Cardiac muscle cell (in vitro differentiated cells and primary cell): ENCODE data around the gene TRUB1. TPM values are rescaled to one million over a fixed set of nuclear protein-coding genes. Genes with fewer than 3 reads are reported as not detected.
A peak's percentile ranks its signal among the peaks of the same experiment; 100 is the strongest.

ENCODE experiments used
- DNase-seq, 2 donors: peaks; one replicate each; pipeline versions ENCODE4 v3.0.0 to v3.0.0-alpha.2; 2010 to 2017; ENCODE audit warnings: low read depth in 1 of 2, low spot score in 1 of 2
- H3K27ac ChIP-seq: fragments of 200-600 bp; sonication (generic); 2 replicates; pipeline ENCODE4 v1.5.1; 2016
- H3K27me3 ChIP-seq: fragments of 200-600 bp; sonication (generic); 2 replicates; pipeline ENCODE4 v1.6.0; 2016; ENCODE audit warnings: control low read depth
- H3K36me3 ChIP-seq: fragments of 200-600 bp; sonication (generic); 2 replicates; pipeline ENCODE4 v1.5.1; 2016; ENCODE audit warnings: control low read depth
- H3K4me1 ChIP-seq: fragments of 200-600 bp; sonication (generic); 2 replicates; pipeline ENCODE4 v1.8.1; 2017; ENCODE audit warnings: low read depth, mild to moderate bottlenecking, mixed run types
- H3K4me3 ChIP-seq: fragments of 200-600 bp; sonication (generic); 2 replicates; pipeline ENCODE4 v1.5.1; 2016; ENCODE audit warnings: mild to moderate bottlenecking
- H3K9me3 ChIP-seq: fragments of 200-600 bp; sonication (generic); 2 replicates; pipeline ENCODE4 v1.5.1; 2017; ENCODE audit warnings: low read depth, mild to moderate bottlenecking, control low read depth
- CTCF ChIP-seq: IDR thresholded peaks from 2 replicates; pipeline ENCODE4 v1.5.1; 2012; ENCODE audit warnings: low read depth, mild to moderate bottlenecking, low read length
- polyA plus RNA-seq: library from polyadenylated mRNA; unstranded; fragments of >200 nt; fragmentation: Nextera tagmentation; extraction: Ambion mirVana; gene quantifications from 2 replicates; pipeline ENCODE4 v1.2.1, GENCODE V29; 2016
- total RNA-seq: library from RNA; depleted of rRNA; stranded (reverse); fragments of >200 nt; gene quantifications from 2 replicates; pipeline ENCODE4 v1.2.3, GENCODE V29; 2016

TRUB1 gene
- total and polyA plus RNA-seq, 2 experiments from 2014 or later, result 8.4 to 18.3 TPM

- Histone ChIP-seq H3K27ac (no peak overlapping the region), H3K9me3 (no peaks in the 10 kb centered on the region), H3K4me1 (no peaks in the 10 kb centered on the region), H3K4me3 (no peak overlapping the region), H3K36me3 (no peaks in the 10 kb centered on the region), H3K27me3 (no peaks in the 10 kb centered on the region)
- TF ChIP-seq CTCF, result no peak
- DNase-seq, result no peak
These were observed 26.8 kb upstream of the TRUB1 start for GRCh38 chr10:114911052-114911711.

GRCh38 chr10:114911801-114912469 lies 26.1 kb upstream of the TRUB1 start:
- H3K4me1 ChIP-seq, result no peaks in the 10 kb centered on the region
- no peak overlapping the region for H3K27ac ChIP-seq
- no peak for TF ChIP-seq CTCF

GRCh38 chr10:114912470-114912859 lies 25.5 kb upstream of the TRUB1 start:
- DNase-seq, result no peak
- Histone ChIP-seq H3K27me3 (no peaks in the 10 kb centered on the region), H3K36me3 (no peaks in the 10 kb centered on the region), H3K4me1 (no peaks in the 10 kb centered on the region), H3K27ac (no peak overlapping the region), H3K4me3 (no peak overlapping the region), H3K9me3 (no peaks in the 10 kb centered on the region)
- TF ChIP-seq CTCF, result no peak

More at GRCh38 chr10:114911801-114912469, 26.1 kb upstream of the TRUB1 start:
- Histone ChIP-seq H3K9me3 (no peaks in the 10 kb centered on the region), H3K36me3 (no peaks in the 10 kb centered on the region), H3K4me3 (no peak overlapping the region), H3K27me3 (no peaks in the 10 kb centered on the region)
- peak in 1 of 2 donors; percentile 40 for DNase-seq

- Histone ChIP-seq H3K27me3 (no peaks in the 10 kb centered on the region), H3K4me1 (no peaks in the 10 kb centered on the region), H3K4me3 (no peak overlapping the region), H3K27ac (no peak overlapping the region), H3K36me3 (no peaks in the 10 kb centered on the region), H3K9me3 (no peaks in the 10 kb centered on the region)
- DNase-seq, result no peak
- no peak for TF ChIP-seq CTCF
These were observed 23.4 kb upstream of the TRUB1 start for GRCh38 chr10:114914560-114914959.

GRCh38 chr10:114915294-114915693 lies 22.7 kb upstream of the TRUB1 start:
- Histone ChIP-seq H3K9me3 (no peaks in the 10 kb centered on the region), H3K27me3 (no peaks in the 10 kb centered on the region), H3K4me1 (no peaks in the 10 kb centered on the region), H3K4me3 (no peak overlapping the region), H3K27ac (no peak overlapping the region), H3K36me3 (no peaks in the 10 kb centered on the region)
- no peak for TF ChIP-seq CTCF
- DNase-seq, result no peak
